Erythroblast (primary cell): Measurements from ENCODE around the gene GNB5.

Source experiments
- DNase-seq, 2 experiments: peaks; one replicate each; lab custom pipeline; 2025; lab: John Stamatoyannopoulos, UW
- GATA1 ChIP-seq: IDR thresholded peaks from 2 replicates; pipeline ENCODE4 v1.6.1; 2011; ENCODE audit warnings: low read depth, mild to moderate bottlenecking, control low read depth, low read length, moderate library complexity
- POLR2A ChIP-seq: IDR thresholded peaks from 2 replicates; pipeline ENCODE4 v1.6.1; 2011; ENCODE audit warnings: mild to moderate bottlenecking, low read length

GNB5 gene

GRCh38 chr15:52153900-52154895 lies 37.0 kb downstream of the GNB5 start:
- TF ChIP-seq POLR2A, result no peak
- no peak for TF ChIP-seq GATA1

DNA sequence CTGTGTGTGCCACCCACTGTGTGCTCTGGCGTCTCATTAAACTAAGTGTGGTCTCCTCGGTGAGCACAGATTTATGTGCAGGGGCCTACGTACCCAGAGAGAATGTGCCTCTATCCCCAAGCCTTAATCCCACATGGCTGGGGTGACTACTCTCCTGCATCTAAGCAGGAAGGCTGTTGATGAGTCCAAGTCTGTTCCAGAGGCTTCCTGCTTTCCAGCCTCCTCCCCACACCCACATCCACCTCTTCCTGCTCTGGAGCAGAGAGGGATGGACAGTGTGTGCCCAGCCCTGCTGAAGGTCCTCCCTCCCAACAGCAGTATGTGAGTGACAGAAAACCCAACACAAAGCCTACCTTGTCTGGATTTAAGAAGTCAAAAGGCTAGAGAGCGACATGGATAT lies 39.8 kb downstream of the GNB5 start:
- TF ChIP-seq GATA1, result no peak
- no peak for DNase-seq

More at GRCh38 chr15:52153900-52154895, 37.0 kb downstream of the GNB5 start:
- DNase-seq, result no peak

DNA sequence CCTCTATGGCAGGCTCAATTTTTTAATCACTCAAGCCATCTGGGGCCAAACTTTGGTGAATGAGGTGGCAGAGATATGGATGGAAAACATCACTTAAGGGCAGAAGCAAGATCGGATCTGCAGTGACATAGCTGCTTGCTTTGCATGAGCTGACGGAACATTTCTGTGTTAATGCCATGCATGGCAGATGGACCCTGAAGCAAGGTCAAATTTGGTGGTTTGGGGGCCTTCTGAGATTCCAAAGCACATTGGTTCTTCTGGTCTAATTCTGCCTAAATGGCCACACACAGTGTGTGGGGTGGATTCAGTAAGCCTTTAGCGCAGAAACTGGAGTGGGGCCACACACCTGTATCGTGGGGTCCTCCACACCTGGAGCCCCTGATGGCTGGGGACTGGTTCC lies 40.3 kb downstream of the GNB5 start:
- DNase-seq, result no peak
- TF ChIP-seq GATA1 (no peak), POLR2A (no peak)

DNA sequence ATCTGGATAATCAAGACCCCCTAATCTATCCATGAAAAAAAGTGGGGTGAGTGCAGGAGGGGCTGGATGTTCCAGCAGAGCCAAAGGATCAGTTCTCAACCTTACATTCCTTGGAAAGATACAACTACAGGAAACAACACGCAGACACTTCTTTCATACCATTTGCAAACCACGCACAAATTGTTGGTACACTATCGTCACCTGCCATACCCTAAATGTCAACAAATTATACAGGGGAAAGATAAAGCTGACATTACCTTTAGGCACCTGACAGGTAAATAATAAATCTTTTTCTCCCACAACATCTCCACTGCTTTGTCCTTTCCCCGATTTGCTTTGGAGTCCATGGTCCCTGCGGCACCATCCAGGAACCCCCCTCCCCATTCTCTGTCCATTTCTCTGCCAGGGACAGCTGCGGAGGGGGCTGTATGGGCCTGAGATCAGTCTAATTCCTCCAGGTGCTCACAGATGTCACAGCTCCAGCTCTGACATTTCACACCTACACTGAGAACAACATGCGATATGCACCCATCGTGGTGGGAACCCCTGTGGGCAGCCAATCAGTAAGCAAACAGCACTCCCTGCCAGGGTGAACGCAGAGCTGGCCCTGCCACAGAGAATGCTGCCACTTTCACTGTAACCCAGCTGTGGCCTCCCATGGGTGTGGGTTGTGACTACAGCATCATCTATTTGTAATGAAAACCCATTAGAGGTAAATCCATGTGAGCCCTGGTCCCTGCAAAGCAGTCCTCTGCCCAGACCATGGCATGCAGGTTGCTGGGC lies 41.0 kb downstream of the GNB5 start:
- no peak for DNase-seq

GRCh38 chr15:52148403-52148802 lies 42.8 kb downstream of the GNB5 start:
- DNase-seq, result no peak
- TF ChIP-seq POLR2A (no peak), GATA1 (no peak)

More for the DNA sequence above, 41.0 kb downstream of the GNB5 start:
- no peak for TF ChIP-seq POLR2A
- TF ChIP-seq GATA1, result no peak

DNA sequence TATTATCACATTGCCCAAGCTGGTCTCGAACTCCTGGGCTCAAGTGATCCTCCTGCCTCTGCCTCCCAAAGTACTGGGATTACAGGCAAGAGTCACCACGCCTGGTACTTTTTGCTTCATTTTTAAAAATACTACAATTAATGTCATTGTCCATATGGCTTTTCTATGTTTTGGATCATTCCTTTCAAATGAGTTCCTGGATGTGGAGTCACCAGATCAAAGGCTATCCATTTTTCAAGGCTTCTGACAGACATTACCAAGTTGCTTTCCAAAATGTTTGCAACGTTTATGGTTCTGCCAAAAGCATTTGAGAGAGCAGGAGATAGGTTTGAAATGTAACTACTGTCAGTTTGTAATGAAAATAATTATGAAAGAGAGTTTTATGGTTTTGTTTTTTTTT lies 44.4 kb downstream of the GNB5 start:
- TF ChIP-seq GATA1 (no peak), POLR2A (no peak)
- no peak for DNase-seq

DNA sequence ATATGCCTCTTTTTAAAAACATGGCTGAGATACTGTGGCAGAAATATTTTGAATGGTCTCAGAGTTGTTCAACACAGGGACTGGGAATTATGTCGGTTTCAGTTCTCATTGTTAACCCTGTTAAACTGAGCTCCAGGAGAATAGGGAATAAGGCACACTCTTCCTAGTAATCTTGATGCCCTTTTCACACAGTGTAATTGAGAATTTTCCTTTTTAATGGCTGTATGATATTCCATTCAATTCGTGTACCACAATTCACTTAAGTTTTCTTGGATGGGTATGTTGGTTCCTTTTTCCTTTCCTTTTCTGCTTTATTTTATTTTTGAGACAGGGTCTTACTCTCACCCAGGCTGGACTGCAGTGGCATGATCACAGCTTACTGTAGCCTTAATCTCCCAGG lies 44.9 kb downstream of the GNB5 start:
- TF ChIP-seq POLR2A, result no peak
- TF ChIP-seq GATA1, result no peak
- DNase-seq, result no peak

GRCh38 chr15:52144656-52145178 lies 46.5 kb downstream of the GNB5 start:
- DNase-seq, result no peak
- TF ChIP-seq GATA1 (no peak), POLR2A (no peak)

GRCh38 chr15:52143873-52144272 lies 47.3 kb downstream of the GNB5 start:
- DNase-seq, result no peak
- no peak for TF ChIP-seq POLR2A
- TF ChIP-seq GATA1, result no peak

GRCh38 chr15:52140646-52141045 lies 50.5 kb downstream of the GNB5 start:
- TF ChIP-seq POLR2A, result no peak
- TF ChIP-seq GATA1, result no peak
- DNase-seq, result no peak

- TF ChIP-seq POLR2A, result no peak
- no peak for TF ChIP-seq GATA1
- peak; percentile 65 to 83 for DNase-seq
These were observed 51.4 kb downstream of the GNB5 start for GRCh38 chr15:52139599-52140462.

GRCh38 chr15:52137432-52138357 lies 53.5 kb downstream of the GNB5 start:
- peak; percentile 30 to 55 for DNase-seq
- no peak for TF ChIP-seq POLR2A
